Measurements from ENCODE around the gene VPS37D.

GRCh38 chr7:73633323-73633722 is 34.3 kb upstream of the VPS37D start:
- no peak for TF ChIP-seq CTCF (IDR thresholded peaks at IDR 0.05)
- TF ChIP-seq POLR2A (IDR thresholded peaks at IDR 0.05) = no peak
